GM19025 (cell line): ENCODE data around the gene AGO3.

Experiments
- ATAC-seq: cut with Tn5 transposase; IDR thresholded peaks from one replicate; pipeline ENCODE4 v1.9.1; 2021; ENCODE audit warnings: mild to moderate bottlenecking, low read depth, moderate library complexity; ENCODE audit not compliant: unreplicated experiment

AGO3 gene

DNA sequence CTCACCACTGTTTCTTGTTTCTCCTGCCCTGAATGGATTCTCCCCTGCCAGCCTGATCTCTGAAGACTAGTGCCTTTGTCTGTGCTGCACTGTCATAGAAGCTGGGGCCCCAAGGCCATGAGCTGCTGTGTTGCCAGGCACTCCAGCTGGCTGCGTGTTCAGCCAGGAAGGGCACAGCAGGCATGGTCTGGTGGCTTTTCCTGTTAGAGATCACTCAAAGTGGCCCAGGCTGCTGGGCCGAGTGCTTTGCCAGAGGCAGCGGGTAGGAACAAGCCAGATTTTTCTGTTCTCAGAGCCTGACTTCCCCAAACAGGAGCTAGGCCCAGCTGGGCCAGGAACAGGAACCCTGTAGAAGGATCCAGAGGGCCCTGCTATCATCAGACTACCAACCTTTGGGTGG lies 163.0 kb downstream of the AGO3 start:
- no peak for ATAC-seq

DNA sequence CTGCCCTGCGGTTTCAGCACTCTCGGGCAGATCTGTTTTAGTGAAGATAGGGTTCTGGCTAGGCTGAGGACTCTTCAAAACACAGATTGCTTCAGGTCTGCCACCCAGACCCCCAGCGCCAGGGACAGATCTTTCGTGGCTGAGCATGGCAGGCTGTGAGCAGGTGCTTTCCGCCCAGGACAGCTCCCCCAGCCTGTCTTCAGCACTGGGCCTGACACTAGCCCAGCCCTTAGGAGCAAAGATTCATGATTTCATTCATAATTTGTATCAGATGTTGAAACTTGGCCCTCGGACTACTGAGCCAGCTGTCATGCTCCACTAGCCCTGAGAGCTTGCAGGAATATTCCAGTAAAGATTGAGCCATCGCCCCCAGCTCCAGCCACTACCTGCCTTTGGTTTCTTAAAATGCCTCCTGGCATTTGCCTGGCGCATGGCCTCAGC lies 163.7 kb downstream of the AGO3 start:
- no peak for ATAC-seq

DNA sequence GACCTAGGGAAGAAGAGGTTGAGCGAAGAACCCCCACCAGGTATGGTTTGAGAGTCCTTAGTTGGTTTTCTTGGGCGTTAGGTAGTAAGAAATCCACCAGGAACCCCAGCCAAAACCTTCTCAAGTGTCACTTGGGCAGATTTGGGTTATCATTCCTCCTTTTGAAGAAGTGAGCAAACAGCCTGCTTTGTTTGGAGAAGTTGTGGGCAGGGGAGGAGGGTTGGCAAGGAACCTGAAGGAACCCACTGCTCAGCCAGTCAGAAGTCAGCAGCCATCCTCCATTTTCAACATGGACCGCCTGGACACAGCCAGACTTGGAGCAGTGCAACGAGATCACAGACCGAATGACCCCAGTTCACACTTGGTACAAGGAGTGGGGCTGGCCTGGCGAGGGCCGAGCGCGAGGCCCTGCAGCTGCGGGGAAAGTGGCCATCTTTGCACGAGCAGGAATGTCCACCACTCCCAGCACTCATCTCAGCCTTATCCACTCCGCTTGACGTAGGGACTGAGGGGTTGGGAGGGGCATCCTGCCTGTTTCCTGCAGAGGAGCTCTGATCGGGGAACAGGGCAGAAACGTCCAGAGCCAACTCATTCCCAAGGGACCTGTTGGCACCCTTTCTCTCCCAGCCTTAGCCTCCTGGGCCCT lies 165.0 kb downstream of the AGO3 start:
- no peak for ATAC-seq

DNA sequence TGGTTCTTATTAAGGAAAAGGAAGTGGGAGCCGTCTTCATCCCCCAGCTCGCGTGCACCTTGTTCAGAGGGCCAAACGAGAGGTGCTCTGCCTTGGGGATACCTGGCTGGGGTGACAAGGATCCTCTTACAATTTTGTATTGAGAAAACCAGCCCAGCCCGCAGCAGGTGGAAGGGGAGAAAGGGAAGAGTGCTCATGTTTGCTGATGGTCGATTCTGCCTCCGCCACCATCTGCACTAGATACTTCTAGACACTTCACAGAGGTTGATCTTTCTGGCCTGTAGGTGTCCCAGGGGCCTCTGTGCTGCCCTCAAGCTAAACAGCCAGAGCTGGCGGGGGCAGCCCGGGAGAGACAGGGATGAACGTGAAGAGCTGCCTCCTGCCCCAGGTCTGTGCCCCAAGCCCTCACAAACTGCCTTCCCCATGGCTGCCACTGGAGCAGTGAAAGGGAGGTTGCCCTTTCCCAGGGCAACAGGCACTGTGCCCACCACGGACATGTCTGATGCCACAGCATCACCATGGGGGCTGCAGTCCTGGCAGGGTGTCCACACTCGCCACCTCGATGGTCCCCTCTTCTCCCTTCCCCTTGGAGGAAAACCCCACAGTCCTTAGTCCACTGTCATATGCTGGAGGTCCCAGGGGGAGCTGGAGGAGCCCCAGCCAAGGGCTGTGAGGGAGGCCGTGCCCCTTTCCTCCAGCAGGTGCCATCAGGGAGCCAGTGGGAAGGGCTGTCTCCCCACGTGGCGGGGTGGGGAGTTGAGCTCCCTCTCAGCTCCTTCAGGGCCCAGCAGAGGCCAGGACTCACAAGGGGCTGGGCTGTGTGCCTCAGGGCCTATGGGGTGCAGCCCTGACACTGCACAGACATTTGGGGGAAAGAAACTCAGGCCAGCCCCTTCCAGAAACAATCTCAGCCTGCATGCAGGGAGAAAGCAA lies 165.9 kb downstream of the AGO3 start:
- no peak for ATAC-seq

- ATAC-seq: no peak
Measured at GRCh38 chr1:36097693-36098585, 167.0 kb downstream of the AGO3 start.

DNA sequence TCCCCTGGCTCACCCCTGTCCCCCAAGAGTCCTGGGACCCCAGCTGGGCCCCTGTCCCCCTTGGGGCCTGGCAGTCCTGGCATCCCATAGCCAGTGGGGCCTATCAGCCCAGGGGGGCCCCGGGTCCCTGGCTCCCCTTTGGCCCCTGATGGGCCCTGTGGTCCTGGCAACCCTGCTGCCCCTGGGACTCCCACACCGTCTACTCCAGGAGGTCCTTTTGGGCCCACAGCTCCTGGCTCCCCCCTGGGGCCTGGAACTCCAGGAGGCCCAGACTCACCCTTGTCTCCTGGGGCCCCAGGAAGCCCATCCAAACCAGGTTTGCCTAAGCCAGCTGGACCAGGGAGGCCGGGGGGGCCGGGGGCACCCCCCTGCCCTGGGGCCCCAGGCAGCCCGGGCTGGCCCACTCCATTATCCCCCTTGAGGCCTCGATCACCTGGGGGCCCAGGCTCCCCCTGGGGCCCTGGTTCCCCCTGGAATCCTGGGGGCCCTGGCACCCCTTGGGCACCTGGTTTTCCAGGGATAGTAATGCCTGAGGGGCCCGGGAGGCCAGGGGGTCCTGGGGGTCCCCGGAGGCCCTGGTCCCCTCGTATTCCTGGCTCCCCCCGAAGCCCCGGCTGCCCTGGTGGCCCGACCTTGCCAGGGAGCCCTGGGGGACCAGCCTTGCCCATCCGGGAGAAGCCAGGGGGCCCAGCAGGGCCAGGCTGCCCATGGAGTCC lies 167.9 kb downstream of the AGO3 start:
- no peak for ATAC-seq

- ATAC-seq: no peak
Measured at GRCh38 chr1:36099681-36100341, 168.9 kb downstream of the AGO3 start.

DNA sequence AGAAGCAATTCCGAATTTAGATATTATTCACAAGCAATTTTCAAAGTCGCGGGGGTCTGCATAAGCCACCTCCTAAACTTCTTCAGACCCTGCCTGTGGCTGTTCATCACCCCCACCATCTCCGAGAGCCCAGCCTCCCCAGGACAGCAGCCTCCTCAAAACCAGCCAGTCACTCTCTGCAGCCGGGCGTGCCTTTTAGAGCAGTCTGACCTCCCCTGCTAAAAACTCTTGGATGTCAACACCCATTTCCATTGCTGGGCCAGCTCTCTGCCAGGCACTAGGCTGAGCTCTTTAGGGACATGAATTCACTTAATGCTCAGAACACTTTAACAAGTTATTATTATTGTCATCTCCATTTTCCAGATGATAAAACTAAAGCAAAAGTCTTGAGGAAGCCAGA lies 169.5 kb downstream of the AGO3 start:
- no peak for ATAC-seq

DNA sequence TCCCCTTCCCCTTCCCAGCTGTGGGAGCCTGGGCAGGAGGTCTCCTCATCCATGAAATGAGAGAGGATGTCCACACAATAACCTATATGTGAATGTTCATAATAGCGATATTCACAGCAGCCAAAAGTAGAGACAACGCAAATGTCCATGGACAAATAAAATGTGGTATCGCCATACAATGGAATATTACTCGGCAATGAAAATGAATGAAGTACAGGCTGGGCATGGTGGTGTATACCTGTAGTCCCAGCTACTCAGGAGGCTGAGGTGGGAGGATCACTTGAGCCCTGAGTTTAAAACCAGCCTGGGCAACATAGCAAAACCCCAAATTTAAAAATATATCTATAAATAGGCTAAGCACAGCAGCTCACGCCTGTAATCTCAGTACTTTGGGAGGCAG lies 170.6 kb downstream of the AGO3 start:
- no peak for ATAC-seq

DNA sequence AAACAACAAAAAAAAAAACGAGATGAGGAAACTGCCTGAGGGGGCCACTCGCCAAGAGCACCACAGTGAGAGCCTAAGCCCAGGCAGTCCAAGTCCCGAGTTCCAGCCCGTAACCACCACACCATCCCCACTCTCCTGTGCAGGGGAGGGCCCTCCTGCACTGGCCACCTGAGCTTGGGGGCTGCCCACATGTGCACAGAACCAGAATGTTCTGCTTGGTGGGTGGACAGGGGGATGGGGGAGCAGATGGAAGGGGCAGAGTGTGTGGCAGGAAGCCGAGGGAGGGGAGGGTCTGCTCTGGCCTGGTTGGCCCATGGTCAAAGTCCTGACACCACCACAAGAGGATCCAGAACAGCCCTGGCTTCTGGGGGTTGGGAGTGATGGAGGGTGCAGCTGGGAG lies 175.4 kb downstream of the AGO3 start:
- ATAC-seq: no peak

DNA sequence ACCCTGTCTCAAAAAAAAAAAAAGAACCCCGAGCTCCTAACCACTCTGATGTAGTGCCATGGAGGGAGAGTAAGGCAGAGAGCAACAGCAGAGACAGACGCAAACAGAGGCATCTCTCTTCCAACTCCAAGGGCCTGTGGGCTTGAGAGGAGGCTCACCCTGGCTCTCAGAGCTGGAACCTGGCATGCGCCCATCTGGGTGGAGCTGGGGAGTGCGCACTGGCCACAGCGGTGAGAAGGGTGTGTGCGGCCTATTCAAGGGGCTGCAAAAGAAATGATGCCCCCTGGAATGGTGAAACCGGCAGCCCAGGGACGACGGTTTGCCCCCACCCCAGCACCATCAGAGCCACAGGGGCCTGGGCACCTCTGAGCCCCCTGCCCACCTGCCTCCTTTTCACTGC lies 176.5 kb downstream of the AGO3 start:
- ATAC-seq: no peak

- no peak for ATAC-seq
Measured at GRCh38 chr1:36108314-36108713, 177.4 kb downstream of the AGO3 start.

DNA sequence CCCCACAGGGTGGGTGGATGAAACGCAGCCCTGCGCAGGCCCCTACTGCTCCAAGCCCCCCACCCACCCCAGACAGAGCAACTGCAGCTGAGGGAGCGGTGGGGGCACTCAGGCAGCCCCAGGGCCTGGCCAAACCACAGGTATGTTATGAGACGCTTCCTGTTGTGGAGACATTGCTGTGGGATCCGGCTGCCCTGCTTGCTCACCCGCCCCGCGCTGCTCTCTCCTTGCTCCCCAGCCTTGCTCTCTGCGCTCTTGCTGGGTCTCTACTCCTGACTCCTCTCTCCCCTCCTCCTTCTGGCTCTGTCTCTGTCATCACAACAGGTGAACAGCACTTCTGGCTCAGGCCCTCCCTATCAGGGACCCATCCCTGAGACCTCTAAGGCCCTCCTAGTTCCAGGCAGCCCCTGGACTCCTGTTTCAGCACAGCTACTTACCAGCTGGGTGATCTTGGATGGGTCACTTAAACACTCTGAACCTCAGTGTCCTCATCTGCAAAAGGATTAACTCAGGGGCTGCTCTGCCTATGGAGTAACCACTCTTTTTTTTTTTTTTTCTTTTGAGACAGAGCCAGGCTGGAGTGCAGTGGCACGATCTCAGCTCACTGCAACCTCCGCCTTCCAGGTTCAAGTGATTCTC lies 178.3 kb downstream of the AGO3 start:
- no peak for ATAC-seq

DNA sequence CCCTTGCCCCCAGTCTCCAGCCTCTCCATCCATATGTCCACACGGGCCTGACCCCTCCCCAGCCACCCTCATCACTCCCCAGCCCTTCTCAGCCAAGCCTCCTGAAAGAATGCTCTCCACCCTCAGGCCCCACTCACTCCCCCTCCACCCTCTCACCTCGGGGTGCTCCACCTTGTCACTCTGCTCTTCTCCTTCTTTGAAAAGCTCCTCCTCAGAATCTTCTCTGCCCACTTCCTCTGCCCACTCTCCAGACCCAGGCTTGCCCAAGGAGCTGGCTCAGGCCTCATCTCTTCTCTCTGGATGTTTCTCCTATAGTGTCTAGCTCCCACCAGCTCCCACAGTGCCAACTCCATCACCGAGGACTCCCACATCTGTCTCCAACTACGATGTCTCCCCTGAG lies 180.2 kb downstream of the AGO3 start:
- no peak for ATAC-seq

DNA sequence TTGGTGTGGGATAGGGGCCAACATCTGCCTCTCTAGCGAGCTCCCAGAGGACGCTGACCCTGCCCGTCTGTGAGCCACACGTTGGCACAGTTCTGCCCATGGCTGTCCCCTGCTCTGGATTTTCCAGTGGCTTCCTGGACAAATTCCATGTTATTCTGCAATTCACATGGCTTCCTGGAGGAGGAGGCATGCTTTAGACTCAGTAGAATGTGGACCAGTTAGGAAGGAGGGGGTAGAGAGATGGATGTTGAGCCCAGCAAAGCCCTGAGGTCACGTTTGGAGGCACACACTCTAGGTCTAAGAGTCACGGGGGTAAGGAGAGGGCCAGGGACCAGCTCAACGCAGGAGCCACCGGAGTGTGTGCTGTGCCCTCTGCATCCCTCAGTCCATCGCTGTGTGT lies 181.9 kb downstream of the AGO3 start:
- no peak for ATAC-seq

DNA sequence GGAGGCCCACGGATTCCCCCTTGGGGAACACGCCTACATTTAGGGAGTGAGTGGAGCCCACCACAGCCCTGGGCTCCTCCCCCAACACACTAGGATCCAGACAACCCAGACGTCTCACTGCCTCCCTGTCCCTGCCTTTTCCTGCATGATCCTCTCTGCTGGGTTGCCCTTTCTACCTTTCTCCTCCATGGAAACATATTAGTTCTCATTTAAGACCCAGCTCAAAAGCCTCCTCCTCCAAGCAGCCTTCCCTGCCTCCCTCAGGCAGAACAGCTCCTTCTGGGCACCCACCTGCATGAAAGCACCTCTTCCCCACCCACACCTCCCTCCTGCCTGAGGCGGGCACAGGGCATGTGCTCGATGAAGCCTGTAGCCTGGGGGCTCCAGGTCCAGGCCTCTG lies 183.5 kb downstream of the AGO3 start:
- ATAC-seq: no peak

GRCh38 chr1:36115200-36115669 lies 184.3 kb downstream of the AGO3 start:
- no peak for ATAC-seq

DNA sequence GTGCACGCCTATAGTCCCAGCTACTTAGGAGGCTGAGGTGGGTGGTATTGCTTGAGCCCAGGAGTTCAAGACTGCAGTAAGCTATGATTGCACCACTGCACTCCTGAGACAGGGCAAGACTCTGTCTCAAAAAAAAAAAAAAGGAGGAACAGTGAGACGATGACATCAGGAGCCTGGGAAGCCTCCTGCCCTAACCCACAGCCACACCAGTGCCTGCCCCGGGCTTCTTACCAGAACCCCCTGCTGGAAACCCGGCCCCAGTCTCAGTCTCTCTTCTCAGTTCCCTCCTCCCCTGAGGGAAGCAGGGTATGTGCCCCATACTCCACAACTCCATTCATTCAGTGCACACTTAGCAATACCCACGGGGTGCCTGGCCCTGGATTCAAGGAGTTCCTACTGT lies 185.0 kb downstream of the AGO3 start:
- no peak for ATAC-seq

DNA sequence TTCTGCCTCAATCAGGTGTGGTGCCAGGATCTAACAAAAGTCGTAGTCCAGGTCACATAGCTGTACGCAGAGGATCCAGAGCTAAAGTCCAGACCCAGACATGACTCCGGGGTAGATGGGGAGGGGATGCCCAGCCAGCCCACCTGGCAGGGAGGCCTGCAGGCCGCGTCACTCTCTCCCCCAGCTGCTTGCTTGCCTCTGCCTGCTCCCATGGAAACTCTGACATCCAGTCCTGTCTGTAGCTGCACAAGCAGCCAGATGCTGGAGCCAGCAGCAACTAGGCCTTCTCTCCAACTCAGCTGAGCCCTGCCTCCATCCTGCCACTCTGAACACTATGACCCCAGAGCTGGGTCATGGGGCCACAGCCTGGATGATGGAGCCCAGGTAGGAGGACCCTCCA lies 186.0 kb downstream of the AGO3 start:
- no peak for ATAC-seq
